A673 (cell line): Measurements from ENCODE around the gene KCTD20. TPM values are rescaled to one million over a fixed set of nuclear protein-coding genes. Genes with fewer than 3 reads are reported as not detected.

ENCODE experiments used
- BruUV-seq: library from RNA; stranded (reverse); fragments of 400-500 nt; replicated peaks from 2 replicates; lab custom pipeline; 2021; lab: Mats Ljungman, UMichigan
- CTCF ChIA-PET: fragments of 300-600 bp; sonication (Branson Sonifier 250); formaldehyde crosslinking; loops from one replicate; lab custom pipeline; 2022; ENCODE audit warnings: antibody characterized with exemption; lab: Charles Lee
- POLR2A ChIA-PET: fragments of 300-600 bp; sonication (Branson Sonifier 250); formaldehyde crosslinking; loops from one replicate; lab custom pipeline; 2022; ENCODE audit warnings: antibody characterized with exemption; ENCODE audit not compliant: low non-redundant PET; lab: Charles Lee
- DNase-seq: peaks from one replicate; pipeline ENCODE4 v3.0.0-alpha.2; 2015; ENCODE audit warnings: low spot score
- H3K27ac ChIP-seq: fragments of 200-600 bp; sonication (generic); 2 replicates; pipeline ENCODE4 v1.5.1; 2016; ENCODE audit warnings: mixed run types, low read depth, mild to moderate bottlenecking, mixed read lengths, antibody characterized with exemption, low read length; ENCODE audit not compliant: poor library complexity, severe bottlenecking
- H3K27me3 ChIP-seq: fragments of 200-600 bp; sonication (generic); replicated peaks from 2 replicates; pipeline ENCODE4 v1.6.1; 2017; ENCODE audit warnings: mixed run types, low read depth, mild to moderate bottlenecking, mixed read lengths, antibody characterized with exemption, low read length; ENCODE audit not compliant: insufficient read depth, poor library complexity
- H3K36me3 ChIP-seq: fragments of 200-600 bp; sonication (generic); 2 replicates; pipeline ENCODE4 v1.6.1; 2016; ENCODE audit warnings: mixed run types, mild to moderate bottlenecking, mixed read lengths, antibody characterized with exemption, low read length; ENCODE audit not compliant: insufficient read depth, poor library complexity, severe bottlenecking
- H3K4me1 ChIP-seq: fragments of 200-600 bp; sonication (generic); 2 replicates; pipeline ENCODE4 v1.6.1; 2017; ENCODE audit warnings: mixed run types, mild to moderate bottlenecking, mixed read lengths, antibody characterized with exemption, low read length; ENCODE audit not compliant: insufficient read depth, poor library complexity, severe bottlenecking
- H3K4me3 ChIP-seq: fragments of 200-600 bp; sonication (generic); 2 replicates; pipeline ENCODE4 v1.5.1; 2016; ENCODE audit warnings: low read depth, mixed run types, mild to moderate bottlenecking, mixed read lengths, low read length; ENCODE audit not compliant: poor library complexity, severe bottlenecking
- H3K9me3 ChIP-seq: fragments of 200-600 bp; sonication (generic); 2 replicates; pipeline ENCODE4 v1.6.1; 2016; ENCODE audit warnings: mixed run types, low read depth, mild to moderate bottlenecking, mixed read lengths, antibody characterized with exemption, low read length; ENCODE audit not compliant: poor library complexity, severe bottlenecking
- EZH2 ChIP-seq: fragments of 200-600 bp; sonication (generic); IDR thresholded peaks from 2 replicates; pipeline ENCODE4 v1.6.1; 2017; ENCODE audit warnings: borderline replicate concordance, low read depth, mild to moderate bottlenecking, mixed read lengths, antibody characterized with exemption, low read length; ENCODE audit not compliant: poor library complexity, severe bottlenecking
- intact Hi-C: fragments of 100-400 bp; cut with micrococcal nuclease; formaldehyde crosslinking; loops from one replicate; pipeline ENCODE4 v1.10.0; 2022; ENCODE audit not compliant: unreplicated experiment
- total RNA-seq: library from RNA; stranded (reverse); gene quantifications from 2 replicates; pipeline ENCODE4 v1.2.3, GENCODE V29; 2021
- TF ChIP-seq, protein P1 (sequence below): fragments of 300-800, 200-600 bp; sonication (generic); conservative IDR thresholded peaks from 2 replicates; pipeline ENCODE4 v1.5.1; 2017; ENCODE audit warnings: low read depth, mild to moderate bottlenecking, antibody characterized with exemption, low read length, moderate library complexity, mixed read lengths

KCTD20 gene
- total RNA-seq, 1 experiment from 2014 or later = 72.6 TPM

DNA sequence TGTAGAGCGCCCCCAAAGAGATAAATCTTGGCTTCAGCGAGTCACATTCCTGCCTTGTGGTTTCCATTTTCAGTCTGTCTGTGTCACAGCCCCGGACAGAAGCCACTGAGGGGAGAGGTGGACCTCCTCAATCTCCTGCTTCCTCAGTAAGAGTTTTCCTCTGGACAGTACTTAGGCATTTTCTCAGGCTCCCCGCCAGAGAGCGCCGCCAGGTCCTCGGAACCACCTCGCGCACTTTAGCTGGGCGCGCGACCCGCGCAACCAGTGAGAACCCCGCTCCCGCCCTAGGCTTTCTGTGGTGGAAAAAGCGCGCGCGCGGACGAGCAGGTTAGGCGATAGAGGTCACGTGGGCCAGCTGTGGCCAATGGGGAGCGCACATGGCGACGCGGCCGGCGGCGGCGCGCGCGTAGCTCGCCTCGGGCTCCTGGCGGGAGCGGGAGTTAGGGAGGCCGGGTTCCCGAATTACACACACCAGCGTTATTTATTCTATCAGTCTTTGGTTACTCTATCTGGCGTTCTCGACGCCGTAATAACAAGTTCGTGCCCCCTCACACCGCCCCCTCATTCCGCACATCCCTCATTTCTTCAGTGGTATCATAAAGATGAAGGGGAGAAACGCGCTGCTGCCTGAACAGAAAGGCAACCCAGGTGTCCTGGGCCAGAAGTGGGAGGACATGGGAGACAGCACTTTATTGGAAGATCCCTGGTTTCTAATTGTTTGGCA, 19.5 kb upstream of the KCTD20 start:
- peak; percentile 99 for DNase-seq
- peaks cover 9% of the 10 kb centered on the region for H3K4me1 ChIP-seq
- H3K36me3 ChIP-seq = no peaks in the 10 kb centered on the region
- peak overlapping the region; percentile 42 for H3K4me3 ChIP-seq
- no peaks in the 10 kb centered on the region for H3K9me3 ChIP-seq
- no TSS peak for BruUV-seq
- H3K27me3 ChIP-seq = no peaks in the 10 kb centered on the region
- POLR2A ChIA-PET = no interaction called here
- CTCF ChIA-PET = interaction anchor here (0.6 to 0.7 kb wide), 2 partner anchors 192 to 336 kb away, joined by 3 to 5 read pairs; no protein-coding TSS in a partner anchor
- peak overlapping the region; percentile 55 for H3K27ac ChIP-seq
- TF ChIP-seq EZH2 = no peak
- TF ChIP-seq, protein P1, sequence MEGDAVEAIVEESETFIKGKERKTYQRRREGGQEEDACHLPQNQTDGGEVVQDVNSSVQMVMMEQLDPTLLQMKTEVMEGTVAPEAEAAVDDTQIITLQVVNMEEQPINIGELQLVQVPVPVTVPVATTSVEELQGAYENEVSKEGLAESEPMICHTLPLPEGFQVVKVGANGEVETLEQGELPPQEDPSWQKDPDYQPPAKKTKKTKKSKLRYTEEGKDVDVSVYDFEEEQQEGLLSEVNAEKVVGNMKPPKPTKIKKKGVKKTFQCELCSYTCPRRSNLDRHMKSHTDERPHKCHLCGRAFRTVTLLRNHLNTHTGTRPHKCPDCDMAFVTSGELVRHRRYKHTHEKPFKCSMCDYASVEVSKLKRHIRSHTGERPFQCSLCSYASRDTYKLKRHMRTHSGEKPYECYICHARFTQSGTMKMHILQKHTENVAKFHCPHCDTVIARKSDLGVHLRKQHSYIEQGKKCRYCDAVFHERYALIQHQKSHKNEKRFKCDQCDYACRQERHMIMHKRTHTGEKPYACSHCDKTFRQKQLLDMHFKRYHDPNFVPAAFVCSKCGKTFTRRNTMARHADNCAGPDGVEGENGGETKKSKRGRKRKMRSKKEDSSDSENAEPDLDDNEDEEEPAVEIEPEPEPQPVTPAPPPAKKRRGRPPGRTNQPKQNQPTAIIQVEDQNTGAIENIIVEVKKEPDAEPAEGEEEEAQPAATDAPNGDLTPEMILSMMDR = peak; percentile 62
- intact Hi-C loops = loop anchor here (5.0 to 10.0 kb wide), 2 partner anchors 262 to 334 kb away; no protein-coding TSS in a partner anchor

DNA sequence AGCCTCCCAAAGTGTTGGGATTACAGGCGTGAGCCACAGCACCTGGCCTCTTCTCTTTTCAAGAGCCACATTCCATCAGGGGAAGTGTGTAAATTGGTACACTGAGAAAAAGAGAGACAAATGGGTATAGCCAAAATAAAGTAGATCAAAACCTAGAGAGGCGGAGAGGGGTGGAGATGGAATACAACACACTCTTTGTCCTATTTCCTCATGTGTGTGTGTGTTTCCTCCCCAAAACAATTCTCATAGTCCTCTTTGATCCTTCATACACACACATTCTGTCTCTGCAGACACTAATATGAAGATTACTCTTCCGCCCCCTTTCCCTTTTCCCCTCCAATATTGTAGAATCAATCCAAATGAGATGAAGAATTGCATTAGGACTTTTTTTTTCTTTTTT, 16.2 kb upstream of the KCTD20 start:
- DNase-seq = no peak
- H3K9me3 ChIP-seq = no peaks in the 10 kb centered on the region
- BruUV-seq = no TSS peak
- TF ChIP-seq, protein P1 = no peak
- TF ChIP-seq EZH2 = no peak
- POLR2A ChIA-PET = no interaction called here
- no peaks in the 10 kb centered on the region for H3K27me3 ChIP-seq
- H3K27ac ChIP-seq = no peak overlapping the region
- CTCF ChIA-PET = no interaction called here
- H3K36me3 ChIP-seq = no peaks in the 10 kb centered on the region
- H3K4me1 ChIP-seq = peaks cover 9% of the 10 kb centered on the region
- H3K4me3 ChIP-seq = no peak overlapping the region
- intact Hi-C loops = loop anchor here (10.0 kb wide), 1 partner anchor 258 kb away; no protein-coding TSS in a partner anchor

DNA sequence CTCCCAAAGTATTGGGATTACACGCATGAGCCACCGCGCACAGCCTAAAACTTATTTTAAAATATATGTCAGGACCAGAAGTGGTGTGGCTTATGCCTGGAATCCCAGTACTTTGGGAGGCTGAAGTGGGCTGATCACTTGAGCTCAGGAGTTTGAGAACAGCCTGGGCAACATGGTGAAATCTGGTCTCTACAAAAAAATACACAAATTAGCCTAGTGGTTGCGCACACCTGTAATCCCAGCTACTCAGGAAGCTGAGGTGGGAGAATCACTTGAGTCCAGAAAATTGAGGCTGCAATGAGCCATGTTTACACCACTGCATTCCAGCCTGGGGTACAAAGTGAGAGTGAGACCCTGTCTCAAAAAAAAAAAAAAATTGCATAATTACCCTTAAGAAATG, 13.9 kb upstream of the KCTD20 start:
- ChIA-PET CTCF (interaction anchor here (0.6 kb wide), 2 partner anchors 40 to 330 kb away, joined by 4 to 13 read pairs; no protein-coding TSS in a partner anchor), POLR2A (no interaction called here)
- BruUV-seq = no TSS peak
- no peaks in the 10 kb centered on the region for H3K27me3 ChIP-seq
- H3K4me3 ChIP-seq = no peak overlapping the region
- H3K36me3 ChIP-seq = no peaks in the 10 kb centered on the region
- TF ChIP-seq, protein P1 = peak; percentile 57
- TF ChIP-seq EZH2 = no peak
- intact Hi-C loops = loop anchor here (10.0 kb wide), 1 partner anchor 256 kb away; no protein-coding TSS in a partner anchor
- H3K27ac ChIP-seq = no peak overlapping the region
- H3K4me1 ChIP-seq = no peaks in the 10 kb centered on the region
- H3K9me3 ChIP-seq = no peaks in the 10 kb centered on the region
- peak; percentile 32 for DNase-seq
